Activated CD8-positive, alpha-beta memory T cell treated with anti-CD3 and anti-CD28 coated beads for 48 hours (primary cell): ENCODE data around the gene WNK2.

ENCODE experiments used
- DNase-seq, 3 experiments: peaks; one replicate each; pipeline ENCODE4 v3.0.0-alpha.2; 2020; ENCODE audit warnings: low read depth in 2 of 3, low spot score in 2 of 3

Gene WNK2

DNA sequence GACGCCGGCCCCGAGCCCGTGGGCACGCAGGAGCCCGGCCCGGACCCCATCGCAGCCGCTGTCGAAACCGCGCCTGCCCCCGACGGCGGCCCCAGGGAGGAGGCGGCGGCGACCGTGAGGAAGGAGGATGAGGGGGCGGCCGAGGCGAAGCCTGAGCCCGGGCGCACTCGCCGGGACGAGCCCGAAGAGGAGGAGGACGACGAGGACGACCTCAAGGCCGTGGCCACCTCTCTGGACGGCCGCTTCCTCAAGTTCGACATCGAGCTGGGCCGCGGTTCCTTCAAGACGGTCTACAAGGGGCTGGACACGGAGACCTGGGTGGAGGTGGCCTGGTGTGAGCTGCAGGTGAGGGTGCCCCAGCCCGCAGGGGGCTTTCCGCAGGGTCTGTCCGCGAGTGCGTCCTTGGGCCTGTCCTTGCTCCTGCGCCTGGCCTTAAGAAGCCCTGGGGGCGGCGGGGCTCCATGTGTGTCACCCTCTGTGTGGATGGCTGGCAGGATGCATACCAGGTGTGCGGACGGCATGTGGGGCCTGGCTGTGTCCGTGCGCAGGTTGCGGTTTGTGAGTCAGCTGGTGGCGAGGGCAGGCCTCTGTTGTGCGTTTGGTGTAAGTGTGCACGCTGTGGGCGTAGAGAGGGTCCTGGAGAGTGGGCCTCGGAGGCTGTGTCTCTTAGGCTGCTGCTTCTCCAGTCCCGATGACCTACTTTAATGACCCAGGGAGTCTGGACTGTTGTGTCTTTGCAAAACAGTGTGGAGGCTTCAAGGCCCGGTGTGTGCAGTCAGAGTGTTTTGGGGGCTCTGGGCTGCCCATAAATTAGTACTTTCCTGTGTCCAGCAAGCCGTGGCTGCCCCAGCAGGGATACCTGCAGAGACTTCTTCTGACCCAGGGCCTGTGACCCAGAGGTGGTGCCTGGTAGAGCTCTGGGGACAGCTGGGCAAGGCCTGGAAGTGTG lies 1.6 kb downstream of the WNK2 start:
- DNase-seq, result no peak

DNA sequence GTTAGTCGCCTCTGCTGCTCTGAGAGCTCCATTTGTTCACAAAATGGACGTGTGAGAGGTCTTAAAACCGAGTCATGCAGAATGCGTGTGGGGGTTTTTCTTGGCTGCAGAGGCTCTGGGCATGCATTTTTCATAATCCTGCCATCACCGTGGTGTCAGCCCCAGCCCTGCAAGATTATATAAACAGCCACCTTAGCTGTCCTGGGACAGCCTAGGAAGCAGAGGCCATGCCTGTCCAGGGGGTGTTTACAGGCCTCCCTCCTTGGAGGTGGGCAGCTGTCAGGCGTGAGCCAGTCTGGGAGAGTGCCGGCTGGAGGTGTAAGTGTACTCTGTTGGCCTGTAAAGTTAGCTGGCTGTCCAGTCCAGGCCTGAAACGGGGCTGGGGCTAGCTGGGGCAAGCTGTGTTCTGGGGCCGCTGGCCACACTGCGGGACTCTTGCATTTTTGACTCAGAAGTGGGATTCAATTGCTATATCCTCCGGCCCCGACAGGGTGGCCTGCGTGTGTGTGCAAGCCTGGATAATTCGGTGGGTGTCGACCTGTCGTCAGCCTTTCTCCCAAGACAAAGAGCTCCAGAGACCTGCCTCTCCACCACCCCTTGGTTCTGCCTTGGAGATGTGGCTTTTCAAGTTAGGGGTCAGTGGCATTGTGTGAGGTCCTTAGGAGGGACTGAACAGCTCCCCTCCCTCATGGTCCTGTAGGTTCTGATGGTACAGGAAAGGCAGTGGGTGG lies 2.4 kb downstream of the WNK2 start:
- no peak for DNase-seq

DNA sequence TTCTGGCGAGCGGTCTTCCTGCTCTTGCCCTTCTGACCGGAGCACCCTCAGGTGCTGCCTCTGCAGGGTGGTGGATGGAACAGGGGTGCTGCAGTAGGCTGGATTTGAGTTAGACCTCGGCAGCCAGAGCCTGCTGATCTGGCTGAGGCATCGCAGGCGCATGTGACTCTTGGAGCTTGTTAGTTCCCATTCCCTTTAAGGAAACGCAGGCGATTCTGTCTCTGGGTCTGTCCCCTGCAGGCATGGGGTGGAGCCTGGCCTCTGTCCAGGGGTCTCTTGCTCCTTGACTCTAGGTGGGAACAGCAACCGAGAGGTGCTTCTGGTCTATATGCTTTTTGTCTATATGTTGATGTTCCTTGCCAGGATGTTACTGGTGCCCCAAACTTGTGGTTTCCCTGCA lies 3.1 kb downstream of the WNK2 start:
- no peak for DNase-seq

DNA sequence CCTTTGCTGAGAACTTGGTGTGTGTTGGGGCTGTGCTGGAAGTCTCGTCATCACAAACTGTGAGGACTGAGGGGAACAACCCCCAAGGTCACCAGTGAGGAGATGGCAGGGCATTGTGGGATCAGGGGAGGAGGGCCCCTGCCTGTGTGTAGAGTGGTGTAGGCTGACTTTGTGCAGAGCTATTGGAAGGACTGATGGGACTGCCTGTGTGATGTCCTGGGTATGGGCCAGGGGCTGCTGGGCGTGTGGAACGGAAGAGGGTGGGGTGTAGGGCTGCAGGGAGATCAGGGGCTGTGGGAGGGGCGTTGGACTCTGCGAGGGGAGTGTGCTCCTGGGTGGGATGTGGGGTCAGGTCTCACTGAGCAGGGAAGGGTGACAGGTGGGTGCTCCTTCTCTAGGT lies 3.6 kb downstream of the WNK2 start:
- DNase-seq, result no peak

DNA sequence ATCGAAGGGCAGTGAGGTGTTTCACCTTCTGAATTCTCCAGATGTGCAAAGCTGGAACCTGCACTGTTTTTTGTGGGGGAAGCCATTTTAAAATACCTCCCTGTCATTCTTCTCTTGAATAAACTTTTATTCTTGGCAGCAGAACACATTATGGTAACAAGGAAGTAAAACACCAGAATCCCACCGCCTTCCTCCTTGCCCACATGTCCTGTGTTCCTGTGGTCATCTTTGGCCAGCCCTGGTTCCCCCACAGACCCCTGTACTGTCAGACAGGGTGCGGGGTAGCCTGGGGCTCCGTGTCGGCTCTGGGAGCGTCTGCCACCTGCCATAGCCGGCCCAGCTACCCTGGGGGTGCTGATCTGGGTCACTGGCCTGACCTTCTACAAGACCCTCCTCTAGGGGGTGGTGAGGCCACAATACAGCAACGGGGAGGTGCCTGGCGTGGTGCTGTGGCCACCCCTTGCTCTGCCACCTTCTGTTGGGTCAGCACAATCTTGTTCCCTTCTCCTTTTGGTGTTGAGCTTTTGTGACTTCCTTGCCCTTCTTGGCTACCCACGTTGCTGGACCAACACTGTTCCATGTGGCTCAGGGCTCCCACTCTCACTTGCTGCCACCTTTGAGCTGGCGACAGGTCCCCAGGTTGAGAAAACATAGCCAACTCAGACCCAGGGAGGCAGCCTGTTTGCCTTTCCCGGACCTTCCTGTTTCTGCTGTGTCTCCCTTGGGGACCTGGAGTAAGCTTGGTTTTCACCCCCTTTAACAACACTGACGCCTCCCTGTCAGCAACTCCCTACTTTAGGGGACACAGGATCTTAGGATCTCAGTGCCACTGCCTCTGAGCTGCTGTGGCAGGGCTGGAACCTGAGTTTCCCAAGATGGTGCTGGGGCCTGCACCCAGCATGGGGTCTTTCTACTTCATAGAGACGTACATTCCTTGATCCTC lies 4.8 kb downstream of the WNK2 start:
- no peak for DNase-seq

DNA sequence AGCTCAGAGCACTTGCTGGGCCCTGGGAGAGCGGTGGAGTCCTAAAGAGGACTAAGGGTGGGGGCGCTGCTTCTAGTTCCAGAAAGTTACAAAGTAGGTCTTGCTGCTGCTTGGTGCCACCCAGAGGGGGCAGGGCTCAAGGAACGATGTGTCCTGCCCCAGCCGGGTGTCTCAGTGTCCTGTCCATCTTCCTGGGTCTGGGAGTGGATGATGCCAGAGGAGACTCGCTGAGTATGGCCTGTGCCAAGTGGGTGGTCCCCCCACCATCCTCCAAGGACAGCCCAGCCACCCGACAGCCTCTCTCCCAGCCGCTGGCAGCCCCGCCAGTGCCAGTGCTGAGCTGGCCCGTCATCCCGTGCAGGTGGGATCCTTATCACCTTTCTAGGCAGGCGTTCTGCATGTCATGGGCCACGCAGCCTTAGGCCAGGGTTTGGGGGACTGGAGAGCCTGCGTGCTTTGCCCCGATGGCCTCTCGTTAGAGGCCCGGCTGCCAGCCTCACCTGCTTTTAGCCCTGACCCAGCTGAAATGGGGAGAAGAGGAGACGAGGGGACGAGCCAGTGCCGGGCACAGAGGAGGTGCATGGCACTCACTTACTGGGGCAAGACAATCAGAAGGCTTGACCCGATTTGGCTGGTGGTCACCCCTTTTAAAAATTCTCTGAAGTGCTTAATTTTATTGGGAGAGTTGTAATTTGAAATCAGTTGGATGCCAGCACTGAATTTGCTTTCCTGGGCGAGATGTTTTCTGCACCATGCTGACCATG lies 5.6 kb downstream of the WNK2 start:
- DNase-seq, result no peak

DNA sequence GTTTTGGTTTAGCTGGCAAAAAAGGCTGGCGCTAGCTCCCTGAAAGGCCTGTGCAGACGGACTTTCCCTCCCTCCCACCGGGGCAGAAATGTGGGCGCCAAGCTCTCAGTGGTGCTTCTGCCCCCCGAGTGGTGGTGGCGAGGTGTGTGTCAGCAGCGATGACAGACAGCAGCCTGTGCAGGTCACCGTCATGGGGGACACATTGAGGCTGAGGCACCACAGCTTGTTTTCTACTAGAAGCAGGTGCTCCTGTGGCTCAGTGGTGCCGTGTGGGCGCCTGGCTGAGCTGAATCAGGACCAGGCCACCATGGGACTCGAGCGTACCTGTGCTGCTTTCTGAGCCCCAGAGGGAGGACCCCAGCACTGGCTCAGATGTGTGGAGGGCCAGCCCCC lies 6.2 kb downstream of the WNK2 start:
- no peak for DNase-seq

DNA sequence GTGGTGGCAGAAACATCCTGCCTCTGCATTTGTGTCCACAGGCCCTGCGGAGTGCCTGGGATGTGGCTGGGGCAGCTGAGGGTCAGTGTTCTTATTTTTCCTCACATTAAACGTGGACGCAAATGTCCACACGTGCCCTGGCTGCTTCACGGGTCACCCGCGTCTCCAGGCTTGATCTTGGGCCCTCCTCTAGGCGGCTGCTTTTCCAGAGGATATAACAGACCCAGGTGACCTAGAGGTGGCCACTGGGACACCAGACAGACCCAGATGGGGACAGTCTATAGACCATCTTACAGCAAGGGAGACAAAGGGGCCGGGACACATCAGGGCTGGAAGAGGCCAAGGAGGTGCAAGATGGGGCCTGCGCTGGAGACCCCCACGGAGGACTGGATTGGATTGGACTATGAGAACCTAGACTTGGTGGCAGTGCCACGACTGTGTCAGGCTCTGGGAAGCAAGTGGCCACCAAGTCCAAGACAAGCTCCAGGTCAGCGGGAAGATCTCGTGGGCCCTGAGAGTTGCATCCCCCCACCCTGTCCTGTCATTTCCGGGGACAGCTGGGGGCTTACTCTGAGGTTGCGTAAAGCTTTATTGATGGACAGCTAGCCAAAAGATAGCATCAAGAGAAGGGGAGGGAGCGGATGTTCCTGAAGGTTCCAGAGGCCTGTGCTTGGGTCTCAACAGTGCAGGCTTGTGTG lies 6.9 kb downstream of the WNK2 start:
- DNase-seq, result no peak

DNA sequence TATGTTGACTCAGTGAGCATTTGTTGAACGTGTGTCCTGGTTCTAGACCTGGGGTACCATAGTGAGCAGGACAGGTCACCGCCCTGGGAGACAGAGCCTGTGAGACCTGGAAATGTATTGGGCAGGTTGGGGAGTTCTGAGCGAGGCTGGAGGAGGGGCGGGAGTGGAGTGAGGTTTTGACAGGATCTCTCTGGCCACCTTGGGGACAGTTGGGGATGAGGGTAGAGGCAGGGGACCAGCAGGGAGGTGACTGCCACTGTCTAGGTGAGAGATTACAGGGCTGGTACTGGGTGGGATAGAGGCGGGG lies 7.4 kb downstream of the WNK2 start:
- DNase-seq, result no peak

DNA sequence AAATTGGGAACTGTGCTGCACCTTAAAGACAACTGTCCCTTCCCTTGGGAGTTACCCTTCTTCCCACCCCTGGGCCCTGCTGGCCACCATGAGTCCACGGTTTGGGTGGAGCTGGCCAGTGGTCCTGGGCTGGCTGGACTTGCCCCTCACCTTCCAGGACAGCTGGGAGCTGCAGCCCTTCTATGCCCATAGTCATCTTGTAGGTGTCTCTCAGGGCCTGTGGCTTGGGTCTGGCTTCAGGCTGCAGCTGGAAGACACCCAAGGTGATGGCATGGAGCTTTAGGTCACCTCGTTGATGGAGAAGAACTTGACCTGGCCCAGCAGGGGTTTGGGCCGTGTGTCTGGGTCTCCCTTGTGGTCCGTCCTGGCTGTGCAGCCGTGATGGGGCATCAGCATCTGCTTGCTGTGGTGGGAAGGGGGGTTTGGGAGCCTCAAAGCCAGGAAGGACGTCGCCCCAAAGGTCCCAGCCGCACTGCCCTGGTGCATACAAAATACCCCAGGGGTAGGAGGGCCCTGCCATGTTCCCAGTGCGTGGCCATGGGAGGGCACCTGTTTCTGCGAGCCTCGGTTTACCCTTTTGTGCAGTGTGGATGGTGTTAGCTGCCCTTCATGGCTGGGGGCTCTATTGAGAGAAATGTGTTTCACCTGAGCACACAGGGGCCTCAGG lies 8.9 kb downstream of the WNK2 start:
- DNase-seq, result no peak

DNA sequence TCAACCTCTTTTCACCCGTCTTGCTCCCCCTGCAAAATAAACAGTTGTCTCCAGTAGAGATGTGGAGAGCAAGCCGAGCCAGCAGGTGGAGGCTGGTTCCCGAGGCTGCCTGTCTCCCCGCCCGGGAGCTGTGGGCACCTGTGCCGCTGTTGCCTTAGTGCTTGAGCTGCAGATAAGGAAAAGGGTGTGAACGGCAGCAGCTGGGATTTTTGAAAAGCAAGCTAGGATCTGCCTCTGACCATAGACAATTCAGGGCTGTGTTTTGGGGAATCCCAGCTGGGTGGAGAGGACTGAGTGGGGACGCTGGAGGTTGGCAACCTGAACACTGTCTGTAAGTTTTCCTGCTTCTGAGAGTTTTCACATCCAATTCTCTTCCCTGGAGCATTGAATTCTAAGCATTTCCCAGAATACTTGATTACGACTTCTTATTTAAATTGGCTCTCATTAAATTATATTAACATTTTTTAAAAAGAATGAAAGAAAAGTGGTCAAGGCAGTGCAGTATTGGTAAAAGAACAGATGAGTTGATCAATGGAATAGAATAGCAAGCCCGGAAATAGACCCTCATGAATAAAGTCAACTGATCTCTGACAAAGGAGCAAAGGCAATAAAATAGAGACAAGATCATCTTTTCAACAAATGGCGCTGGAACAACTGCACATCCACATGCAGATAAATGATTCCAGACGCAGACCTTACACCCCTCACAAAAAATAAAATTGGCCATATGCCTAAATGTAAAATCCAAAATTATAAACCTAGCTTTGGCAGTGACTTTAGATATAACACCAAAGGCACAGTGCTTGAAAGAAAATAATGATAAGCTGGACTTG lies 9.7 kb downstream of the WNK2 start:
- no peak for DNase-seq

DNA sequence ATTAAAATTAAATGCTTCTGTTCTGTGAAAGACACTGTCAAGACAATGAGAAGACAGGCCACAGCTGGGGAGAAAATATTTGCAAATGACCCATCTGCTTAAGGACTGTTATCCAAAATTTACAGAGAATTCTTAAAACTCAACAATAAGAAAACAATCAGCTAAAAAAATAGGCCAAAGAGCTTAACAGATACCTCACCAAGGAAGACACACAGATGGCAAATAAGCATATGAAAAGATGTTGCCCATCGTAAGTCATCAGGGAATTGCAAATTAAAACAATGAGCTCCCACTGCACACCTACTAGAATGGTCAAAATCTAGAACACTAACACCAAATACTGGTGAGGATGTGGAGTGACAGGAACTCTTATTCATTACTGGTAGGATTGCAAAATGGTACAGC lies 10.3 kb downstream of the WNK2 start:
- DNase-seq, result no peak

DNA sequence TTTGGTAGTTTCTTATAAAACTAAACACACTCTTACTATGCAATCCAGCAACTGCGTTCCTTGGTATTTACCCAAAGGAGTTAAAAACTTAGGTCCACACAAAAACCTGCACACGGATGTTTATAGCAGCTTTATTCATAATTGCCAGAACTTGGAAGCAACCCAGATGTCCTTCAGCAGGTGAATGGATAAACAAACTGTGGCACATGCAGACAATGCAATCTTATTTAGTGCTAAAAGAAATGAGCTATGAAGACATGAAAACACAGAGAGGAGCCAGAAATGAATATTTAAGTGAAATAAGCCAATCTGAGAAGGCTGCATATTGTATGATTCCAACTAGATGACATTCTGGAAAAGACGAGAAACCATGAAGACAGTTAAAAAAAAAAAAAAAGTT lies 10.7 kb downstream of the WNK2 start:
- no peak for DNase-seq

DNA sequence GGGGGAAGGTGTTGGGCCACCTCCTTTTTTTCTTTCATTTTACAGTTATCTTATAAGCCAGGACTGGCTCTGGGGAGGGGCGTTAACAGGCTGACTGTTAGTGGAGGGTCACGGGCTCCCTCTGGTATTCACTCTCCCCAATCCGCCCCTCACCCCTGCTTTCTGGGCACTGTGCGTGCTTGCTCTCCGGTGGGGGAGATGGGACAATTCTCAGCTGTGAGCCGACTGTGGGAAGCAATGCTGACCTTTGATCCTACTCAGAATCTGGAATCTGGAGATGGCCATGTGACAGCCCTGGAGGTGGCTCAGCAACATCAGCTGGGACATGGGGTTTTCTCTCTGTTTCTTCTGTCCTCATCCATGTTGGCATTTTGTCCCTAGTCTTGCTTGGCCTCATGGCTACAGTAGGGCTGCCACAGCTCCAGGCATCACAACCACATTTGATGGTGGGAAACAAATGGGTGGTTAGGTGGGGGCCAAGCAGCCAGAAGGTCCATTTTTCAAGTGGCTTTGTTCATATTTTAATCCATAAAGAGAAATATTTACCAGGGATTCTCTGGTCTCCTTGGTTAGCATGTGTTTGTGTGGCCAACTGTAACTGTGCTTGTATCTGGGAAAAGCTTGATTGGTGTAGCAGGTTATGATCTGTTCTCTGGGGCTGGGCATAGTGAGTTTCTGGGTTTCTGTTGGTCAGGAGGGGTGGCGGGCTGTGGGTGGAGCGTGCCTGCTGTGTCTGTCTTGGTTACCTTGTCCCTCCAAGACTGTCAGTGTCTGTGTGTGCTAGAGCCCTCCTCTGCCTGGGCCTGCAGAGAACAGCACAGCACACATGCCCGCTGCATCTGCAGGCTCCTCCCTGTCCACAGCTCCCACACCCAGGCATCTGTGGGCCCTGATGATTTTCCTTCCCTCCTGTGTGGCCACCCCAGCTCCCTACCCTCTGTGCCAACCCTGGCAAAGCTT lies 12.4 kb downstream of the WNK2 start:
- no peak for DNase-seq

DNA sequence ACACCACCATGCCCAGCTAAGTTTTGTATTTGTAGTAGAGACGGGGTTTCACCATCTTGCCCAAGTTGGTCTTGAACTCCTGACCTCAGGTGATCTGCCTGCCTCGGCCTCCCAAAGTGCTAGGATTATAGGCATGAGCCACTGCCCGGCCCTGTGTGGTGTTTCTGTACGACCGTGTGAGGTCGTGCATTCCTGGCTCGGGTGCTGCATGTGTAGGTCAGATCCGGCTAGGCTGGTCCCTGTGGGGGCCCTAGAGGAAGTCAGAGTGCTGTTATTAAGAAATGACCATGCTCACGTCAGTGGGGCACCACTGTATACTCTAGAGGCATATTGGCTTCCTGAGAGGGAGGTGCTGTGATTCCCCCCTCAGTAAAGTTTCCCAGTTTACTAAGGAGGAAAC lies 13.7 kb downstream of the WNK2 start:
- DNase-seq, result no peak

DNA sequence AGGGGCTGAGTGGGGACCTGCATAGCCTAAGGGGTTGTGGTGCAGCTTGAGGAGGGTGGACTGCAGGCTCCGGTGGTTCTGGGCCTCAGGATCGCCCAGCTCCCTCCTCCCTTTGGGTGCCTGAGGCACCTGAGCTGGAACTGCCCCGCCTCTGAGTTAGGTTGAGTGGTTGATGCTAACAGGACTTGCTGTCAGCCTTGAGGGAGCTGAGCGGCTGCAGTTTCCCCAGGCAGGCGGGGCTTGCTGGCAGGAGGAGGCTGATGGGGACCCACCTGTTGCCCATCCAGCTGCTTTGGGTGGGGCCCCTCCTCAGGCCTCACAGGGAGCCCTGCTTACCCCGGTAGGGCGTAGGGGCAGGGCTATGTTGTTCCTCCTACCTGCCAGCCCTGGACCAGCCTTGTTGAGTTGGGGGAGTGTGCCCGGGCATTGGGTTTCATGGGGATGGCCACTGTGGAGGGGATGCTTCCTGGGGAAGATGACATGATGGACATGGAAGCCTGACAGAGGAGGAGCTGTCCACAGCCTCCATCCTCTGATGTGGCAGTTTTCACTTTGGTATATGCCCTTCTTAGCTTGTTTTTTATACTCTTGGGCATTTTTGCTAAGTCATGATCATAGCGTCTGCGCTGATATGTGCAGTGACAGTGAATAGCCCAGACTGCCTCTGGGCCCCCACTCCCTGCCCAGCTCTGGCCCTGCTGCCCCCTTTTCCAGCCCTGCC lies 14.3 kb downstream of the WNK2 start:
- DNase-seq, result no peak
